Activated CD8-positive, alpha-beta memory T cell treated with anti-CD3 and anti-CD28 coated beads, Interleukin-2, amount 50 U/mL, for 48 hours (primary cell): ENCODE measurements around the gene PTH1R.

Source experiments
- DNase-seq: peaks from one replicate; pipeline ENCODE4 v3.0.0-alpha.2; 2020

PTH1R gene

DNA sequence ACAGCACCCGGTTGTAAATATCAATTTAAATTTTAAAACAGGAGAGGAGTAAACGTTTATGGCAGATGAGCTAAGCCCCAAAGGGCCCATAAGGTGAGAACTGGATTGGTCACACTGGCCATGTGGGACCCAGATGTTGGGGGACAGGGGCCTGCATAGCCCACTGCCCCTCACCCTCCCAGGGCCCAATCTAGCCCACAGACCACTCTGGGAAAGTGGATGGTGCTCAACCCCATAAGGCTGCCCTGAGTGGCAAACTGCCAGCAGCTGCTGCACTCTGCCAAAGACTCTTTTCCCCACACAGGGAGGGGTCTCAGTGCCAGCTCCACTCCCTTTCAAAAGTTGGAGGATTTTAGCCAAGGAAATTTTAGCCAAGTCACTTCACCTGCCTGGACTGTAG is 56.6 kb downstream of the PTH1R start:
- DNase-seq = no peak

DNA sequence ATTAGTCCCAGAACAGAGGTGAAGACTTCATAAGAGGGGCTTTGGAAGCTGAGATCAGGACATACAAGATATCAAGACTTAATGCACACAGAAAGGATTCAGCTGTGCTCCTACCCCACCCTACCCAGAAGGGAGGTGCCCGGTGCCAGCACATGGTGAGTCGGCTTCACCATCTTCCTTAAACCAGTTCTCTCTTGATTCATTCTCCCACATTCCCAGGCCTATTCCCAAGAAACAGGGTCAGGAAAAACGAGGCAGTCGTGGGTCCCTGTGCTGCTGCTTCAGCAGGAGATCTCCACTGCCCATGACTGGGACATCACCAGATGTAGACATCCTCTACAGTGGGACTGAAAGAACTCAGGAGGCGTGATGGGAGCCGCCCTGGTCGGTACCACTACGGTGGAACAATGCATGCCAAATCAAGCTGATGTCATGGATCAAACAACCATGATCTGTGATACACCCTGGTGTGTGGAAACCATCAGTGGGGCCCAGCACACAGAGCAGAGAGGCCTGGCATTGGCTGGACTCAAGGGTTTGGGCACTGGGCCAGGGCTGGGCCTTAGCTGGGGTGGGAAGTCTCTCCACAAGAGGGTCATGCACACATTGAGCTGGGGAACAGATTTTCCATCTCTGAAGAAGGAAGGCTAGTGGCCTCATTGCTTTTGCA is 57.1 kb downstream of the PTH1R start:
- no peak for DNase-seq

DNA sequence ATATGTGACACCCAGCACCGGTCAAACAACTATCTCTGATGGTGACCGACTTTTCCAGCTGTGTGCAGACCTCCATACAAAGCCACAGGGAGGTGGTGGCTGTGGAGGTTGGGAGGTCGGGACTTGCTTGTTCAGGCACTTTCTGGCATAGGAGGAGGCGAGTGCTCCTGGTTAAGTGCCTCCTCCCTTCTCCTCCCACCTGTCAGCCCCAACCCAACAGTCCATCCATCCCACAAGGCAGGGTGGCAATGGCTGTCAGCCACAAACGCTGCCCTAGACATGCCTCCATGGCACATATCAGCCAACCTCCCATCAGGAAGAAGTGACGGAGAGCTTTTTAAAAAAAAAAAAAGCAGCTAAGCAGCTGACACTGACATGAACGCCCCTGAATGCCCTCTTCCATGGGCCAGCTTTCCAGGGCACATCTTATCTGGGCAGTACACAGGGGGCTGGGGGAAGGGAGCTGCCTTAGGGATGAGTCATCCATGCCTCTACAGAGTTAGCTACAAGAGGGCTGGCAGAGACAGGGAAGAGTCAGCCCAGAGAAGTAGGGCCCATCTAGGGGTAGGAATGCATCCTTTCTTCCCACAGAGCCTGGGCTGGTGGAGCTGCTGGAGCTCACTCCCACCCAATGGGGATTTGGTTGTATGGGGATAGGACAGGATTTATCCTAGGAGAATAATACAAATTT is 57.8 kb downstream of the PTH1R start:
- no peak for DNase-seq

DNA sequence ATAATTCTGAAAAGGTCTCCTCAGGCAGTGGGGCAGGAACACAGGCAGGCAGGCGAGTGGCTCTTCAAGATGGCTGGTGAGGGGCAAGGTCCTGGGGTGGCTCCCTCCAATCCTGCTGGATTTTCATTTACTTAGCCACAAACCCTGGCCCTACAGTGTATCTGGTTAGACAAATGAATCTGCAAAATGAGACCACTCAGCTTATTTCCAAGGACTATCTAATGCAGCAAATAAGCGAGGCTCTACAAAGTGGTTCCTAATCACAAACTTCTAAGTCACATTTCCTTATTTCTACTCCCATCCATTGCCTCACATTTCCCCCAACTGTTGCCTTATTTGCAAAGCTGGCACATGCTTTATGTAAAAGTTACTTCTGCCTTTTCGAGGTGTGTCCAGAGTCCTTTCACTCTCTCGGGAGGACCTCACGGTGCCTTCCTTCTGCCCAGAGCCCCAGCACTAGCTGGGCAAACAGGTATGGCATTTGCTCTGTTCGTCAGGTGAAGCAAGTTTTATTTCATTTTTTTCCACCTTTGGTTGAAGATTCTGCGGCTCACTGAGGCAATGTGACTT is 58.6 kb downstream of the PTH1R start:
- no peak for DNase-seq

DNA sequence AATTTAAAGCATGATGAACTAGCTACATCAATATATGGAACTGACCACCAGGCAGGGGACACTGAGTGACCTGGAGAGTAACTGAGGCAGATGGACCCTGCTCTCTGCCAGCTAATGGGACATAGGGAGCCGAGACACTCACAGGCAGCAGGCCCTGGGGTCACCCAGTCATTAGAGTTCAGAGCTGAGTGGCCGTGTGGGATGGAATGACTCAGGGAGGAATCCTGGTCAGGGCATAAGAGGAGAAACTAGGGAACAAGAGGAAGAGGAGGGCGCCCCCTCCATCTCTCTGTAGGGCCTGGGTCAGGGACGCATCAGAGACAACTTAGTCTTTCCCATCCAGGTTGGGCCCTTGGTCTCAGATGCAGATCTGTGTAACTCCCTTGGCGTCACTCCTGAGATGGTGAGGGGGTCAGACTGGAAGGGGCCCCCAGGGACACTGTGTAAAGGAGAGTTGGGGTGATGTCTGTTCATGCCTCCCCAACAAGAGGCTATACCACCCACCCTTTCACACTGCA is 59.3 kb downstream of the PTH1R start:
- no peak for DNase-seq

DNA sequence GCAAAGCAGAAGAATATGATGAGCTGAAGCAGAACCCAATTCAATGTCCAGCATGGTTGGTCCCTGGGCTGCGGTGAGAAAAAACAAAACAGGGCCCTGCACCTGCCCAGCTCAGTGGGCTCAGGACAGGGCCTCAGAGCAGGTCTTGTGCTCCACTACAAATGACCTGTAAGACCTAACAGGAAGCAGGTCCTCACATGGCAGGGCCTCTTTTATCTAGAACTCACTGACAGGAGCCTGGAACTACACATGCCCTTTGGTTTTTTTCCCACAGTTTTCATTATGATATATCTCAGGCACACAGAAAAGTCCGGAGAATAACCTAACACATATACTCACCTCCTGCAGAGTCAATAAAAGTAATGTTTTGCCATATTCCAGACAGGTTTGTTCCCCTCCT is 60.6 kb downstream of the PTH1R start:
- no peak for DNase-seq

DNA sequence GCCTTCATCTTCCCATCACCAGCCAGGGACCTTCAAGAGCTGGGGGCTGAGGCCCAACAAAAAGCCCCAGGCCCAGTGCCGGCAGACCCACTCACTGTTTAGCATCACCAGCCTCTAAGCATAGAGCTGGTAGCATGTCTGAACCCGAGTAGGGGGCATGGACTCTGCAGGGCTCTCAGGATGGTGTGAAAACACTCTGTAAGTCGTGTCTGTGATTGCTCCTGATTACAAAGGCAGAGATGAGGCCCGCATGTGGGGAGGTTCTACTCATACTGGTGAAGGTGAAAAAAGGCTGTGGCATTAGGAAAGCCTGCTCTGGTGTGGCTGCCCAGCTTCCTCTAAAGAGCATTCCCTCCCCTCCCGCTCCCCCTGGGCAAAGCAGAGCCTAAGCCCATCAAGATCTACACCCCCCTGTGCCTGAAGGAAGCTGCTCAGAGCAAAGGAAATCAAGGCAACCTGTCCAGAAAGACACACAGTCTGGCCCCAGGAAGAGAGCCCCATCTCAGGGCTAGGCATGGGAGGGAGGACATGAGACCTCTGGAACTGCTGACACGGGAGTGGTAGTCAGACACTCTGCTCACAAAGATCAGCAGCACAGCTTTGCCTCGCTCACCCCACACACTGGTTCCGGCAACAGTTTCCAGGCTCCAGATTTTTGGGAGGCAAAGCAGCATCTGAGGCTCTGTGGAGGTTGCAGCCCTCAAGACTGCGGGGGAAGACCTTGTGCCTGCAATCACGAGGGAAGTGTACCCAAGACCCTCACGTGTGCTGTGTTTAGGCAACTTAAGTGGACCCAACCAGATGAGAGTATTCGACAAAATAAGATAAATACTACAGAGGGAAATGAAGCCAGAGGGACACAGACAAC is 62.3 kb downstream of the PTH1R start:
- no peak for DNase-seq

DNA sequence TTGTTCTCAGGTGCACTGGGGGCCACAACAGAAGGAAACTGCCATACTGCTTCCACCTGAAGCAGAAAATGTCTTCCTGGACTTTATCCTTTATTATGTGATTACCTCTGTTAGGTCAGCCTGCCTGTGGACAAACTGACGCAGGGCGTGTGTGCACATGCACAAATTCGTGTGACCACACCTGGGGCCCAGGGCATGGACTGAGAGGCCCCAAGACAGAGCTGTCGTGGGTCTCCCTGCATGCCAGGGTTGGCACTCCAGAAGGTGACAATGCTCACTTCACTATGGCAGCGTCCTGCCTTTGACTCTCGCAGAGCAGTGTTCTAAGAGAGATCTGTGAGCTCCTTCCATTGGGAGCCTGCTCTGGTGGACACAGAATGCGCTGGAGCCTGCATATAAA is 64.6 kb downstream of the PTH1R start:
- no peak for DNase-seq

DNA sequence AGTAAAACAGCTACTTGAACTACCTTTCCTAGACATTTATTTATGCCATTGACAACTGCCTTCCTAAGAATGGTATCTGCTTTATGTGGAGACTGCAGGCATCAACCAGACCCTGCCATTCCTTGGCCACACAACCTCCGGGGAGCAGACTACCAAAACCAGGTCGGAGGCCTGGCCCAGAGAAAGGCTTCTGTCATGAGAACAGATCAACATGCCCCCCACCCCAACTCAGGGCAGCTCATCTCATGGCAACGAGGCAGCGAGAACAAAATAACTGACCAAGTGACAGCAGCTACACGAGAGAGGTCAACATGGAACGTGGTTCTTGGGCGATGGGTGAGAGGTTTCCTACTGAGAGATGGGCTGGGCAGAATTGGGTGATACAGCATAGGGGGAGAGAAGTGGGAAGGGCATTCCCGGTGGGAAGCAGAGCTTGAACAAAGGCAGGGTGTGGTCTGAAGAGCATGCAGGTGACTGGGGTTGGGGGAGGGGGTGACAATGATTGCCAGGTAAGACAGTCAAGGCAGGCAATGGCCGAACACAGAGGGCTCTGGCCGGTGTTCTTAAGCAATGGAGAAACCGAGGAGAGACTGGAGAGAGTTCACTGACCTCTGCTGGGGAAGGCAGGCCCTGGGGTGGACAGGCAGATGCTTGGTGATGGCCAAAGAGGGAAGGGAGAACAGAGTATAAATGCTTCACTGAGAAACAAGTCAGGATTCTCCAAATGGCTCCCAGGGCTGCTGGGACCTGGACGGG is 65.1 kb downstream of the PTH1R start:
- DNase-seq = no peak

DNA sequence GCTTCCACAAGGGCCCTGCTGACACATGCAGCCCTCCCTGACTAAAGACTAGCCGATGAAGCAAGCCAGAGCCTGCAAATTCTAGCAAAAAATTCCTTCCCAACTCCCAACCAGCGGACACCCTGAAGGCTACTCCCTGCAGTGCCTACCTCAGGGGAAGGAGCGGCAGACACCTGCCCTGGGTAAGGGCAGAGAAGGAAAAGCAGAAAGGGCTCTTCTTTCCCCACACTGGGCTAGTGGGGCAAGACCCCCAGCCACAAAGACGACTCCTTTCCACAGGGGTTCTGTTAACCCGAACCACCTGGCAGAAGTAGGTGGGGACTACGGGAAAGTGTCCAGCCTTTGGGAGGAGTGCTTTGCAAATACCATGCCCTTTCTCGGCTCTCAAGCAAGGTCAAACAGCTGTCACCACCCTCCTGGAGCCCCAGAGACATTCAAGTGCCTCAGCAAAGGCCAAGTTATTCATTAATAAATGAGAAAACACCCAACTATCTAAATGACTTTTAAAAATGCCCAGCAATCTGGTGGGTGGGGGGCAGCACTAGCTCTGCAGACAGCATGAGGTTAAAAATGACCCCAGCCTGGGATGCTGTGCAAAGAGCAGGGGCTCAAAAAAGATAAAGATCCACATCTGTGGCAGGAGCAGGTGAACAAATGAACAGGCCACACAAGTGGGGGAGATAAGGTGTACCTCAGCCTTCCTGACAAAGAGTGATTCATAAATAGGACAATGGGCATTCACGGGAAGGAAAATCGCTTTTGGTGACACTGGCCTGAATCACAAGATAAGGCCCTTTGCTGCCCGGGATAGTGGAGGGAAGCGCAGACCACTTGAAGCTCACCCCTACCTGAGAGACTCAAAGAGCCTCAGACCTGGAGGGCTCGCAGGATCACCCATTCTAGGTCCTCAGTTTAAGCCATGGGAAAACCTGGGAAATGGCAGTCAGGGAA is 66.0 kb downstream of the PTH1R start:
- no peak for DNase-seq

DNA sequence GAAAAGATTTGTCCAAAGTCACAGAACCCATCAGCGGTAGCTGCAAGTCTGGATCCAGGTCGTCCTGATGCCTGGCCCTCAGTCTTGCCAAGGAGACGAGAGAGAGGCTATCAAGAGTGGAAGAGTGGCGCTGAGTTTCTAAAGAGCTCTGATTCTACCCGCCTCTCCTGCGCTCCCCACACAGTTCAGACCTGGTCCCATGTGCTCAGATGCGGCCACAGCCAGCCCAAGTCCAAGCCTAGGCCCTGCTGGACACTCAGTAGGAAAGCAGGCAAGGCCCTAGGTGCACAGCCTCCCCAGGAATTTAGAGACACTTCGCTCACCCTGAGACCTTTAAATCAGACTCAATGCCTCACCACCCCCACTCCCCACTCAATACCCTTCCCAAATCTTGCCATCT is 66.7 kb downstream of the PTH1R start:
- DNase-seq = no peak

DNA sequence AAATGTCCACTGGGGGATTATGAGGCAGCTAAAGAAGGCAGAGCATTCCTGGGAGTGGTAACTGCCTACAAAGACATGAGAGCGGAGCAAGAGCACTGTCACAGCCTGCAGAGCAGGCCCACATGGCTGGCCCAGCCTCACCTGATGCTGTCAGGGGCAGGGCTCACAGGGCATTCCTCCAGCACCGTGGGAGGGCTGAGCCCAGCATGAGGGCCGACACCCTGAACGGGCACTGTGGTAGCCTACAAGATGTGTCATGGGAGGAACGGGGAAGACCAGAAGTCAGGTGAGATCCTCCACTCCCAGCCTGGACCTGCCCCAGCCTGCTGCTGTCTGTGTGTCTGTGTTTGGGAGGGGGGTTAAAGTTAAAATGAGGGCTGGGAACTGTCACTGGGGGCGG is 68.9 kb downstream of the PTH1R start:
- DNase-seq = no peak

DNA sequence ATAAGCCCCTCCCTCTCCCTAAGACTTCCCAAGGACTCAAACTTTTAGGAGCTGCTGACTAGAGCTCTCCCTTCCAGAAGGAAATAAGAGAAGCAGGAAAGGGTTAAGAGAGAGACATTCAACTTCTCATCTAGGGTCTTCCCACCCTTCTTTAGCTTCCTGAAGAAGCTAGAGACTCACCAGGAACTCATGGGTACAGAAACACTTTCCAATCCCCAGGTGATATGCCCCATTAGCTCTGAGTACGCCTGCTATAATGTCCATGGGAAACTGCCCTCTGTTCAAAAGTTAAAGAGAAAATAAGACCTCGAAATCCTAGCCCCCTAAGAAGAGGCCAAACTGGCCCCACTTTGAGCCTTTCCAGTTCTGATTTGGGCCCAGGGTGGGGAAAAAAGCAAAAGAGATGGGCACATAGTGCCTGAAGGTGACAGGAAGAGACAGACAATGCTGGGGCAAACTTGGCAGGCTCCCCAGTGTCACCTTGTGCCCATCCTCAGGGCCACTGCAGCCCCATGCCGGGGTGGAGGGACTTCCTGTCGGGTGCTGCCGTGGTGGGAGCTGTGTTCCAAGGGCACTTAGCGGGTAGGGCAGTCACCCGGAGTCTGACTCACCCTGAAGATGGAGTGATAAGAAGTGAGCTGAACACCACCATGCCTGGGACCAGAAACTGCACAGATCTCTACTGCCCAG is 69.5 kb downstream of the PTH1R start:
- peak; percentile 77 for DNase-seq

DNA sequence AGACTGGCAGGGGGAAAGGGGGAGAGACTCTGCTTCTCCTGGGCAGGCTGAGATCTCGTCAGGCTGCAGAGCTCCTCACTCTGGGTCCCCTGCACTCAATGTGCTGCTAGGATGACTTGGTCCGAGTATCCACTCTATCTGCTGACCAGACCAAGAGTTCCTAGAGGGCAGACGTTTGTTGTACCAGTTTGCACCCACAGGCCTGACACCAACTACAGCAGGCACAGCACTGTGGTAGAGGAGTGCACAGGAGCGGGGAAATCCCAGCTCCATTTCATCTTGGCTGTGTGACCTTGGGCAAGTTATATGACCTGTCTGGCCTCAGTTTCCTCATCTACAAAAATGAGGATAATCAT is 70.0 kb downstream of the PTH1R start:
- no peak for DNase-seq

DNA sequence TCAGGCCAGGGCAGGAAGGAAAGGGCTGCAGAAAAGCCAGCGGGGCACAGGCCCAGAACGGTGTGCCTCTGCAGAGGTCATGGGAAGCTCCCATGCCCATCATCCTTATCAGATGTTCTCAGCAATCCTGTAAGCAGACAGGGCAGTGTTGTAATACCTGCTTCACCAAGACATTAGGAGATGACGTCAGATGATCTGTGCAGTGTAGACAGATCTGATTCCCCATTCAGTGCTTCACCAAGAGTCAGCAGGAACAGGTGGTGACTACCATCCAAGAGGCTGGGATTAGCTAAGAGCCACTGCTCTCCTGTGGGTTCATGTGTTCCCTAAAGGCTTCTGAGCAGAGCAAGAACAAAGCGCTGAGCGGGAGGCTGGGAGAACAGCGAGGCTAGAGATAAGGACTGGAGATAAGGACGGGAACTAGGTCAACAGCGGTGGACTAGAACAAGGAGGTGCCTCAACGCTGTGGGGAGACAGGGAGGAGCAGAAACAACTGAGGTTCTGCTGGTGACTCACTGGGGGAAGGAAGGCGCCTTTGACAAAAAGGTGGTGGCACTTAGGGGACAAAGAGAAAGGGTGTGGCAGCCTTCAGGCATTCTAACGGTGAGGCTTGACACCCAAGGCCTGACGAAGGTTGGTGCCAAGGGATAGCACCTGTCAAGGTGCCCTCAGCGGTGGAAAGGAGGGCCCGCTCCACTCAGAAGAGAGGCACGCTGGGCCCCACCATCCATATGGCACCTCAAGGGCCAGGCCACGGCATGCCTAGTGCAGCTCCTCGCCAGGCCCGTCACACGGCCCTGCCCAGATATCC is 70.7 kb downstream of the PTH1R start:
- peak; percentile 74 for DNase-seq

DNA sequence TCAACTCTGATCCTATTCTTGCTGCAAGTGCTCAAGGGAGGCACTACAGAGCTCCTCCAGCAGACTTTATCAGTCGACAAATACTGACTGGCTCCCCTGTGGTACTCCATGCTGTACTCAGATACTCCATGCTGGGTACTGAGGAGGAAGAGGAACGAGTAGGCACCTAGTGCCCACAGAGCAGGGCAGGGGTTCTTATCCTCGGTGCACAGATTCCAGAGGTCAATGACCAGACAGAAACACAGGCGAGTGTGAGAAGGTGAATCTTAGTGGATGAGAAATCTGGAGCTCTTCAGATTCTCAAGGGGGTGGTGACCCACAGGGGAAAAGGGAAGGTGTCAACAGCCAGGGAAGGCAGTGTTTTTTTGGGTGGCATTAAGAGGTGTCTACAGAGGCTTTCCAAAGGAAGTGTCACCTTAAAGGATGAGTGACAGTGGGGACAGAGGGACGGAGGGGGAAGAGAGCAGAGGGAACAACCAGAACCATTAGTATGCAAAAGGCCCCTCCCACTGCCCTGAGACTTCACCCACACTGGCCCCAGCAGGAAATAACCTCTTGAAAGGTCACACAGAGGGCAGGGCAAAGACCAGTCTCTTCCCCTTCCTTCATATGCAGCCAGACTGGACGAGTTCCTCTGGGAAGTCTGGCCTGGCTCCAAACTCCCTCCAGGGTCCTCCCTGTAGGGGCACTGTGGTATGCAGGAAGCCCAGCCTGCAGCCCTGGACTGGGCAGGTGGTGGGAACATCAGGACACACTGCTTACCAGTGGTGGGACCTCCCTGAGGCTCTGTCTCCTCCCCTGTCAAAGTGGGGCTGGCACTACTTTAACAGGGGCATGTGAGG is 71.5 kb downstream of the PTH1R start:
- DNase-seq = no peak

DNA sequence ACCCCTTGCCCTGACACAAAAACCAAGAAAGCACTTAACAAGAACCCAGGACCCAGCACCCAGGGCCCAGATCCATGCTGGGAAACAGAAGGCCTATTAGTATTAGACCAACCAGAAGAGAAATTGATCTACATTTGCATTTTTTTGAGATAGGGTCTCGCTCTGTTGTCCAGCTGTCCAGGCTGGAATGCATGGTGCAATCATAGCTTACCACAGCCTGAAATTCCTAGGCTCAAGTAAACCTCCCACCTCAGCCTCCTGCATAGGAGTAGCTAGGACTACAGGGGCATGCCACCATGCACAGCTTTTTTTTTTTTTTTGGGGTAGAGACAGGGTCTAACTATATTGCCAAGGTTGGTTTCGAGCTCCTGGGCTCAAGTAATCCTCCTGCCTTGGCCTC is 72.7 kb downstream of the PTH1R start:
- no peak for DNase-seq

DNA sequence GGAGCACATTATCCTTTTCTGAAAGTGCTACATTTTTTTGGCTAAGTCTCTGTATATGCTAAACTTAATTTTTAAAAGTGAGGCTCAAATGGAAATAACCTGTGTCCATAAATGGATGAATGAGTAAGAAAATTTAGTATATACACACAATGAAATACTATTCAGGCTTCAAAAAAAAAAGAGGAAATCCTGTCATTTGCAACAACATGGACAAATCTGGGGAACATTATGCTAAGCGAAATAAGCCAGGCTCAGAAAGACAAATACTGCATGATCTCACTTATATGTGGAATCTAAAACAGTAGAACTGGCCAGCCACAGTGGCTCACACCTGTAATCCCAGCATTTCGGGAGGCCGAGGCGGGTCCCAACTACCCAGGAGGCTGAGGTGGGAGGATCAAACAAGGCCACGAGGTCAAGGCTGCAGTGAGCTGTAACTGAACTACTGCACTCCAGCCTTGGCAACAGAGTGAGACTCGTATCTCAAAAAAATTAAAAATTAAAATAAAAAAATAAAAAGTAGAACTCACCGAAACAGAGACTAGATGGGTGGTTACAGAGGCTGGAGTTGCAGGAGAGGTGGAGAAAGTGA is 73.2 kb downstream of the PTH1R start:
- no peak for DNase-seq

DNA sequence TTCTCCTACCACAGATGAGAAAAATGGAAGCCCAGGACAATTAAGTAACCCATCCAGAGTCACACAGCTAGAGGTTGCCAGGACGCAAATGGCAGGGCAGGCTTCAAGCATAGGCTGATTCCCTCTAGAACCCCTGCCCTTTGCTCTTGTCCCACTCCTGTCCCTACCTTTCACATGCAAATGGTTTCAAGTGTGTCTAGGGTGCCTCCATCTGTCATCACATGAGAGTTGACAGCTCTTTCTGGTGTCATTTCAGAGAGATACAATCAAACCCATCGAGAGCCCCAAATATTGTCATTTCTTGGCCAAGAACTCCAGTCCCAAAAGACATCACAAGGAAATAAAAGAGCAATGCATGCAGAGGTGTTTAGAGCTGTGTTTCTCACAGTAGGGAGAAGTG is 75.3 kb downstream of the PTH1R start:
- DNase-seq = no peak
